ENCODE results near the gene GFRA1. TPM values are rescaled to one million over a fixed set of nuclear protein-coding genes. Genes with fewer than 3 reads are reported as not detected.

GFRA1 gene
- polyA plus RNA-seq, 1 experiment, result 6.8 TPM

DNA sequence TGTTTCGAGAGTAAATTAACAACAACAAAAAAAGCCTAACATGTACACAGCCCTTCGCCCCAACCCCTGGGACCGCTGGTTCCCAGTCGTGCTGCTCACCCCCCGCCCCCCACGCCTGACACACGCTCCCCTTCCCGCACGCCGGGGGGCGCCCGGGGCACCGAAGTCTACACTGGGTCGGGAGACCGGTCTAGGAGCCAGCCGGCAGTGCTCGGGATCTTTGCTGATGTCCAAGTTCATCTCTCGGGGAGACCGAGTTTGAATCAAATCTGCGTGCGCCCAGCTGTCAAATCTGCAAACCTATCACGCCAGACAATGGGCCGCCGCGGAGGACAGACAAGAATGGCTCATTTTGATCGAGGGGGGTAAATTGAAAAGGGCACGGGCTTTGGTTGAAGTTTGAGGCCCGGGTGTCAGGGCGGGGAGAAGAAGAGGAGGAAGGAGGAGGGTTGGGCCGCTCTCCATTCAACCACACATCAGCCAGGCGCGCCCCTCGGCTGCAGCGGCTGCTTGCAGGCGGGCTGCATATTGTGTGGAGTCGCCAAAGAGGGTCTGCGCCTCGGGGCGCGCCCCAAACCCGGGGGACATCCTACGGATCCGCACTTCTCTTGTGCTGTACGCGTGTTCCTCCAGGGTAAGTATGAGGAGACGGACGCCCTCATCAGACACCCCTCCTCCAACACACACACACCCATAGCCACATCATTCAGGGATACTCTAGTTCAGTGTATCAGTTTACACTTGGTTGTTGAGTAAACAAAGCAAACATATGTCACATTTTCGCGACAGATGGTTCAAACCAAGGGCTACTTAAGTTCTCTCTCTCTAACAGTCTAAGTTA is 1.3 kb upstream of the GFRA1 start:
- peaks cover 57% of the 10 kb centered on the region for H3K27me3 ChIP-seq (ENCODE audit: control insufficient read depth, insufficient read depth, low read length)
- H3K27ac ChIP-seq (ENCODE audit: low read depth, low read length), result no peak overlapping the region
- ChIA-PET POLR2A (no interaction called here), CTCF (interaction anchor here (0.7 to 1.3 kb wide), 3 partner anchors 14 to 926 kb away, joined by 3 to 9 read pairs (median 5); no protein-coding TSS in a partner anchor)
- peaks cover 3% of the 10 kb centered on the region; the same call in 1 of the 2 replicates for H3K9me3 ChIP-seq (ENCODE audit: control insufficient read depth, insufficient read depth, low read length)
- TF ChIP-seq, protein P1, sequence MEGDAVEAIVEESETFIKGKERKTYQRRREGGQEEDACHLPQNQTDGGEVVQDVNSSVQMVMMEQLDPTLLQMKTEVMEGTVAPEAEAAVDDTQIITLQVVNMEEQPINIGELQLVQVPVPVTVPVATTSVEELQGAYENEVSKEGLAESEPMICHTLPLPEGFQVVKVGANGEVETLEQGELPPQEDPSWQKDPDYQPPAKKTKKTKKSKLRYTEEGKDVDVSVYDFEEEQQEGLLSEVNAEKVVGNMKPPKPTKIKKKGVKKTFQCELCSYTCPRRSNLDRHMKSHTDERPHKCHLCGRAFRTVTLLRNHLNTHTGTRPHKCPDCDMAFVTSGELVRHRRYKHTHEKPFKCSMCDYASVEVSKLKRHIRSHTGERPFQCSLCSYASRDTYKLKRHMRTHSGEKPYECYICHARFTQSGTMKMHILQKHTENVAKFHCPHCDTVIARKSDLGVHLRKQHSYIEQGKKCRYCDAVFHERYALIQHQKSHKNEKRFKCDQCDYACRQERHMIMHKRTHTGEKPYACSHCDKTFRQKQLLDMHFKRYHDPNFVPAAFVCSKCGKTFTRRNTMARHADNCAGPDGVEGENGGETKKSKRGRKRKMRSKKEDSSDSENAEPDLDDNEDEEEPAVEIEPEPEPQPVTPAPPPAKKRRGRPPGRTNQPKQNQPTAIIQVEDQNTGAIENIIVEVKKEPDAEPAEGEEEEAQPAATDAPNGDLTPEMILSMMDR (IDR thresholded peaks at IDR 0.05; ENCODE audit: low read depth, low read length), result no peak
- H3K4me3 ChIP-seq (ENCODE audit: low read depth, low read length), result peak overlapping the region; percentile 51
- DNase-seq (ENCODE audit: low read depth, low spot score), result no peak

DNA sequence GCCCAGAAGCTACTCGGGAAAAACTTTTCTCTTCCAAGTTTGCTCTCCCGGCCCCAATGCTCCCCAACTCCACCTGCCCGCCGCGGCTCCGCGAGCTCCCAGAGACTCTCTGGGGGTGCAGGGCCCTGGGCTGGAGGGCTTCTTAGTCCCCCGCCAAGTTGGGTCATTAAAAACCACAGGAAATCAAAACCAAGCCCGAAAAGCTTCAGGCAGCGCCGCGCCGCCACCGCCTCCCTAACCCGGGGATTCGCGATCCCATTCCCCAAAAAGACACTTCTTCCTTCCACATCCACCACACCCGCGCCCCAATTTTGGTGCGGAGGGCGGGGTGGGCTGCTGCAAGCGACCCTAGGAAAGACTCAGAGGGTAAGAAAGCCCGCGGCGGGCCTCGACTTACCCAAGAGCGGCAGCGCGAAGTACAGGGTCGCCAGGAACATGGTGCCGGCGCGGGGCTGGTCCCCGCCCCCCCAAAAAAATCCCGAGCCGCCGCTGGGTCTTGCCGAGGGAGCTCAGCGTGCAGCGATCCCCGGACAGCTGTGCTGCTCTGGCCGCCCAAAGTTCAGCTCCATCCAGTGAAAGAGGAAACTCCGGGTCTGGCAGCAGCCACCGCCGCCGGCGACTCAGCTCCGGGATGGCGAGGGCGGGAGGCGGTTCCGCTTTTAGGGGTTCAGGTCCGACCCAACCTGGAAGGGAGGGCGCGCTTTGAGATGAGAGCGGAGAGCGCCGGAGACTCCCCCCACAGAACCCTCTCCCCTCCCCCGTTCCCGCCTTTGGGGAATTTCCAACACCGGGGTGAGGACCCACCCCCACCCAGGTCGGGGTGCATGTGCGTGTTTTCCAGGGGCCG is 1.2 kb downstream of the GFRA1 start:
- Histone ChIP-seq H3K4me3 (ENCODE audit: low read depth, low read length) (peak overlapping the region; percentile 51), H3K9me3 (ENCODE audit: control insufficient read depth, insufficient read depth, low read length) (peaks cover 3% of the 10 kb centered on the region; the same call in 1 of the 2 replicates), H3K27ac (ENCODE audit: low read depth, low read length) (no peak overlapping the region), H3K27me3 (ENCODE audit: control insufficient read depth, insufficient read depth, low read length) (peaks cover 57% of the 10 kb centered on the region)
- POLR2A ChIA-PET, result interaction anchor here (1.7 kb wide), 1 partner anchor 60 kb away, joined by 5 read pairs; no protein-coding TSS in a partner anchor
- TF ChIP-seq, protein P1 (IDR thresholded peaks at IDR 0.05; ENCODE audit: low read depth, low read length), result no peak
- no peak for DNase-seq (ENCODE audit: low read depth, low spot score)
- CTCF ChIA-PET, result interaction anchor here (0.7 to 1.8 kb wide), 5 partner anchors 10 to 566 kb away, joined by 3 to 5 read pairs (median 3); no protein-coding TSS in a partner anchor

DNA sequence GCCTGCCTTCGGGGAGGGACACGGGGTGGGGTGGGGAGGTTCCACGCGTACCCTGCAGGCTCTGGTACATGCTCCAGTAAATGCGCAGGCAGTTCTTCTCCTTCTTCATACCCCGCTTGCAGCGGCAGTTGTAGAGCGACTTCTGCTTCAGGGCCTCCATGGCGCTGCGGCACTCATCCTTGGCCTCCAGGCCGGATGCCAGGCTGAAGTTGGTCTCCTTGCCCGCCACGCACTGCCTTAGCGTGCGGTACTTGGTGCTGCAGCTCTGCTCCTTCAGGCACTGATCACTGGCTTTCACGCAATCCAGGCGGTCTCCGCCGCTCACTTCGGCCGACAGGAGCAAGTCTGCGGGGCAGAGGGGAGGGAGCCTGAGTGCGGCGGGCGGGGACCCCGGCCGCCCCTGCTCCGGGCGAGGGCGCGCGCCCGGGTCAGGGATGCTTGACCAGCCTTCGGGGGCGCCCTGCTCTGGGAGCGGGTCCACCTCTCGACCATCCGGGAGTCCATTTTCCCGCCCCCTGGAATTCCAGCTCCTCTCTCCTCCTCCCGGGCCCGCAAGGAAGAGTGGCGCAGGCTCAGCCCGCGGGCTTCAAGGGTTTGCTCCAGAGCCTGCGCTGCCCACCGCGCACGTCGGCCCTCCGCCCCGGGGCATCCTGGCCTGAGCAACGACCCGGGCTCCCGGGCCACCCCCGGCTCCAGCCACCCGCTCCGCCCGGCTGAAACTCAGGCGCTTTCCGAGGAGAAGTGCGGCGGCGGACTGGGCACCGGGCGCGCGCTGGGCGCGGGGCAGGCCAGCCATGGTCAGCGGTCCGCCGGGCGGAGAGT is 2.0 kb downstream of the GFRA1 start:
- TF ChIP-seq, protein P1 (IDR thresholded peaks at IDR 0.05; ENCODE audit: low read depth, low read length), result no peak
- H3K27me3 ChIP-seq (ENCODE audit: control insufficient read depth, insufficient read depth, low read length), result peaks cover 57% of the 10 kb centered on the region
- peak overlapping the region; percentile 51 for H3K4me3 ChIP-seq (ENCODE audit: low read depth, low read length)
- ChIA-PET POLR2A (interaction anchor here (1.7 kb wide), 1 partner anchor 59 kb away, joined by 5 read pairs; no protein-coding TSS in a partner anchor), CTCF (interaction anchor here (0.7 to 1.3 kb wide), 3 partner anchors 17 to 565 kb away, joined by 3 read pairs; no protein-coding TSS in a partner anchor)
- no peak for DNase-seq (ENCODE audit: low read depth, low spot score)
- H3K9me3 ChIP-seq (ENCODE audit: control insufficient read depth, insufficient read depth, low read length), result peaks cover 3% of the 10 kb centered on the region; the same call in 1 of the 2 replicates
- H3K27ac ChIP-seq (ENCODE audit: low read depth, low read length), result no peak overlapping the region

GRCh38 chr10:116270126-116270770 is 2.8 kb downstream of the GFRA1 start:
- Histone ChIP-seq H3K4me3 (ENCODE audit: low read depth, low read length) (no peak overlapping the region), H3K27ac (ENCODE audit: low read depth, low read length) (no peak overlapping the region), H3K9me3 (ENCODE audit: control insufficient read depth, insufficient read depth, low read length) (peaks cover 3% of the 10 kb centered on the region; the same call in 1 of the 2 replicates), H3K27me3 (ENCODE audit: control insufficient read depth, insufficient read depth, low read length) (peaks cover 51% of the 10 kb centered on the region)
- no peak for DNase-seq (ENCODE audit: low read depth, low spot score)
- TF ChIP-seq, protein P1 (IDR thresholded peaks at IDR 0.05; ENCODE audit: low read depth, low read length), result no peak
- POLR2A ChIA-PET, result no interaction called here
- CTCF ChIA-PET, result no interaction called here
